SU-DHL-6 (cell line): ENCODE measurements around the gene HIVEP3.

Source experiments
- H2AFZ ChIP-seq: fragments of 200-600 bp; sonication (generic); 2 replicates; pipeline ENCODE4 v1.6.1; 2014; ENCODE audit warnings: low read depth, mild to moderate bottlenecking, moderate library complexity, mixed read lengths, antibody characterized with exemption, low read length; ENCODE audit not compliant: severe bottlenecking
- H3F3A ChIP-seq: fragments of 200-600 bp; shearing (Covaris generic); 2 replicates; pipeline ENCODE4 v1.6.0; 2016; ENCODE audit warnings: antibody characterized with exemption, mild to moderate bottlenecking; ENCODE audit not compliant: insufficient read depth
- H3K27ac ChIP-seq: fragments of 200-600 bp; sonication (generic); 2 replicates; pipeline ENCODE4 v1.5.1; 2016; ENCODE audit warnings: low read depth, mild to moderate bottlenecking, low read length, moderate library complexity, mixed read lengths
- H3K27me3 ChIP-seq: fragments of 200-600 bp; sonication (generic), shearing (Covaris generic); 2 replicates; pipeline ENCODE4 v1.6.0; 2014; ENCODE audit warnings: mild to moderate bottlenecking, low read length
- H3K36me3 ChIP-seq: fragments of 200-600 bp; sonication (generic); 2 replicates; pipeline ENCODE4 v1.6.1; 2014; ENCODE audit warnings: mild to moderate bottlenecking, low read length, mixed read lengths
- H3K4me2 ChIP-seq: fragments of 300-600, 200-600 bp; shearing (Covaris generic), sonication (generic); 2 replicates; pipeline ENCODE4 v1.6.0; 2014; ENCODE audit warnings: low read length, low read depth, mild to moderate bottlenecking; ENCODE audit not compliant: poor library complexity, severe bottlenecking
- H3K4me3 ChIP-seq: fragments of 200-600 bp; sonication (generic); 2 replicates; pipeline ENCODE4 v1.5.1; 2014; ENCODE audit warnings: antibody characterized with exemption, low read length, mild to moderate bottlenecking, mixed read lengths; ENCODE audit not compliant: insufficient read depth, poor library complexity, severe bottlenecking
- H3K79me2 ChIP-seq: fragments of 200-600 bp; sonication (generic); 2 replicates; pipeline ENCODE4 v1.6.1; 2014; ENCODE audit warnings: mild to moderate bottlenecking, low read length, moderate library complexity; ENCODE audit not compliant: insufficient read depth
- H3K9ac ChIP-seq: fragments of 200-600 bp; sonication (generic); 2 replicates; pipeline ENCODE4 v1.7.0; 2014; ENCODE audit warnings: mild to moderate bottlenecking, low read length
- H3K9me2 ChIP-seq: fragments of 200-600 bp; sonication (generic); replicated peaks from 2 replicates; pipeline ENCODE4 v1.6.1; 2014; ENCODE audit warnings: low read length; ENCODE audit not compliant: insufficient read depth
- H3K9me3 ChIP-seq: fragments of 200-600 bp; sonication (generic); 2 replicates; pipeline ENCODE4 v1.6.1; 2014; ENCODE audit warnings: low read length, mixed read lengths; ENCODE audit not compliant: insufficient read depth
- H4K20me1 ChIP-seq: fragments of 200-600 bp; sonication (generic); 2 replicates; pipeline ENCODE4 v1.6.1; 2014; ENCODE audit warnings: low read depth, mild to moderate bottlenecking, antibody characterized with exemption, low read length, moderate library complexity, mixed read lengths
- EZH2phosphoT487 ChIP-seq: fragments of 200-600 bp; sonication (generic), shearing (Covaris generic); conservative IDR thresholded peaks from 2 replicates; pipeline ENCODE4 v1.6.1; 2018; ENCODE audit warnings: mild to moderate bottlenecking, antibody characterized with exemption, low read length, moderate library complexity, mixed read lengths
- TF ChIP-seq, protein P1 (sequence below): fragments of 200-600 bp; sonication (generic); IDR thresholded peaks from one replicate; pipeline ENCODE4 v1.5.1; 2017; ENCODE audit warnings: antibody characterized with exemption, mild to moderate bottlenecking, low read length, moderate library complexity; ENCODE audit not compliant: insufficient read depth, poor library complexity, severe bottlenecking

The HIVEP3 gene

DNA sequence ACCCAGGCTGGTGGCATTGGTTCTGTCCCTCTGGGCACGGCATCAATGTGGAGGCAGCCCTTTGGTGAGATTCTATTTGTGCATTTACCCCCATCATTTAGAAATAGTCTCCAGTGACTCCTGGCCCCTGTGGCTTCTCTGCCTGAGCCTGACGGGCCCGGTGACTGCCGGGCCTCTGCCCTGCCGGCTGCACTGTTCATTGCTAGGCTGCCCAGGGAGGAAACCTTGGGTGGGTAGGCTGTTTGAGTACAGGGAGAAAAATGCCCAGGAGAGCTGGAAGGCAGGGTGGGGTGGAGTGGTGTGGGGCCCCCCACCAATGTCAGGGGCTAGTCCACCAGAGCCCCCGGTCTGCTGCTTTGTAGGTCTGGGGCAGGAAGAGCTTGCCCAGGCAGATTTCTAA is 410.9 kb downstream of the HIVEP3 start:
- Histone ChIP-seq H4K20me1 (no peaks in the 10 kb centered on the region), H3K36me3 (no peaks in the 10 kb centered on the region), H3K9me3 (no peaks in the 10 kb centered on the region), H3K4me3 (no peak overlapping the region), H3K79me2 (no peaks in the 10 kb centered on the region), H3K9me2 (no peaks in the 10 kb centered on the region), H3K9ac (no peak overlapping the region), H3F3A (no peaks in the 10 kb centered on the region), H3K27ac (no peak overlapping the region), H2AFZ (no peak overlapping the region), H3K27me3 (no peaks in the 10 kb centered on the region), H3K4me2 (no peak overlapping the region)
- TF ChIP-seq, protein P1, sequence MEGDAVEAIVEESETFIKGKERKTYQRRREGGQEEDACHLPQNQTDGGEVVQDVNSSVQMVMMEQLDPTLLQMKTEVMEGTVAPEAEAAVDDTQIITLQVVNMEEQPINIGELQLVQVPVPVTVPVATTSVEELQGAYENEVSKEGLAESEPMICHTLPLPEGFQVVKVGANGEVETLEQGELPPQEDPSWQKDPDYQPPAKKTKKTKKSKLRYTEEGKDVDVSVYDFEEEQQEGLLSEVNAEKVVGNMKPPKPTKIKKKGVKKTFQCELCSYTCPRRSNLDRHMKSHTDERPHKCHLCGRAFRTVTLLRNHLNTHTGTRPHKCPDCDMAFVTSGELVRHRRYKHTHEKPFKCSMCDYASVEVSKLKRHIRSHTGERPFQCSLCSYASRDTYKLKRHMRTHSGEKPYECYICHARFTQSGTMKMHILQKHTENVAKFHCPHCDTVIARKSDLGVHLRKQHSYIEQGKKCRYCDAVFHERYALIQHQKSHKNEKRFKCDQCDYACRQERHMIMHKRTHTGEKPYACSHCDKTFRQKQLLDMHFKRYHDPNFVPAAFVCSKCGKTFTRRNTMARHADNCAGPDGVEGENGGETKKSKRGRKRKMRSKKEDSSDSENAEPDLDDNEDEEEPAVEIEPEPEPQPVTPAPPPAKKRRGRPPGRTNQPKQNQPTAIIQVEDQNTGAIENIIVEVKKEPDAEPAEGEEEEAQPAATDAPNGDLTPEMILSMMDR: no peak
- TF ChIP-seq EZH2phosphoT487: no peak

DNA sequence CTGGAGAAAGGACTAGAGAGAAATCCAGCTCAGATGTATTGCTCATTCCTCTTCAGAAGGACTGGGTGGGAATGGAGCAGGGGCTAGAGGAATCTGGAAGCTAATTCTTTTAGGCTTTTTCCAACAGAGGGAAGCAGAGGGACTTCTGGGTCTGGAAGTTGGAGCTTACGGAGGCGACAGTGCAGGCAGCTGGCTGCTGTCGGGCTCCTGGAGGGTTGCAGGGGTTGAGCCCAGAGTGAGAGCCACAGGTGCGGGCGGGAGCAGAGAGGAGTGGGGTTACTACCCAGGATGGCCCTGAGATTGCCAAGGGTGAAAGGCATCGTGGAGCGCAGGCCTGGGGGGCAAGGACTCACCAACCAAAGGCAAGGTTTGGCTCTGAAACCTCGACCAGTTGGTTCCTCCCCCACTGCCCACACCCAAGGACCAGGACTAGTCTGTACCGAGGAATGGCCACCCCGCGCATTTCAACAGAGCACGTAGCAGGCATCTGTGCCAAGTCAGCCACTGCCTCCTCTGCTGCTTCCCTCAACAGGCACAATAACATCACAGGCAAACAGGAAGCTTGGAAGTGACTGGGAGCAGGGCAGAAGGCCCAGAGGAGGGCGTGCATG is 411.5 kb downstream of the HIVEP3 start:
- H3K79me2 ChIP-seq: no peaks in the 10 kb centered on the region
- H2AFZ ChIP-seq: no peak overlapping the region
- no peak overlapping the region for H3K27ac ChIP-seq
- H3K4me2 ChIP-seq: no peak overlapping the region
- H3F3A ChIP-seq: no peaks in the 10 kb centered on the region
- no peaks in the 10 kb centered on the region for H3K9me2 ChIP-seq
- H3K36me3 ChIP-seq: no peaks in the 10 kb centered on the region
- H4K20me1 ChIP-seq: no peaks in the 10 kb centered on the region
- H3K9ac ChIP-seq: no peak overlapping the region
- no peaks in the 10 kb centered on the region for H3K27me3 ChIP-seq
- no peaks in the 10 kb centered on the region for H3K9me3 ChIP-seq
- H3K4me3 ChIP-seq: no peak overlapping the region
- TF ChIP-seq, protein P1: no peak
- no peak for TF ChIP-seq EZH2phosphoT487

DNA sequence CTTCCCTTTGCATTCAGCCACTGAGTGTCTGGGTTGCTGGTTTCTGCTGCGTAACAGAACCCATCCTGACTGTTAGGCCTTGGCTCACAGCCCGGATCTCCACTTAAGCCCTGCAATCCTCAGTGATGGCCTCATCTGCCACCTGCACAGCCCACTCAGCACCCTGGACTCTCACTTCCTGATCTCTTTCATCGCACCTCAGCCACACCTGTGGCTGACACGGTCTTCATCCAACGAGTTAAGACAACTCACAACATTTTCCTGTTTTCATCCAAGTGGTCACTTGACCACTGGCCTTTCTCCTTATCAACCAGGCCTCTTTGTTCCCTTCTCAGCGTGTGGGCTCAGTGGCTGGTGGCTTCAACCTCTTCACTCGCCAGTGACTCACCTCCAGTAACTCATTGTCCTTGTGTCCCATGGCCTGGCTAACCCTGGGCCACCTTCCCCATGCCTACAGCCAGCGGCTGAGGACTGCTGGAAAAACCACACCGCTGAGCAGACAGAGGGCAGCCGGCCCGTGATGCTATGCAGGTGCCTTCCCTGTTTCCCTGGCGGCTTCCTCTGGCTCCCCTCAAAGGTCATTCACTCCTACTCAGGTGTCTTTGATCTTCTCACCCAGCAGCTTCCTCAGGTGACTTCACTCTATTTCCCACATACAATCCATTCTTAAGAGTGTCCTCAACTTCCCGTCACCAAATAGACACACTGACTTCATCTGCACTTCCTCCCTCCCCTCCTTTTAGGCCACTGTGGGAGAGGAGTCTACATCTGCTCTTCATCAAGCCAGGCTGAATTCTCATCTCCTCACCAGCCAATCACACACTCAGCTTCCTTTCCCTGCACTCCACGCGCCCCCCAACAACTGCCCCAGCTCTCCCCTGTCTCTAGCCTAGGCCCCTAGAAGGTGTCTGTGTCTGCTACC is 414.3 kb downstream of the HIVEP3 start:
- H3K4me3 ChIP-seq: no peak overlapping the region
- no peaks in the 10 kb centered on the region for H4K20me1 ChIP-seq
- H2AFZ ChIP-seq: no peak overlapping the region
- H3F3A ChIP-seq: no peaks in the 10 kb centered on the region
- H3K9ac ChIP-seq: no peak overlapping the region
- no peaks in the 10 kb centered on the region for H3K36me3 ChIP-seq
- no peaks in the 10 kb centered on the region for H3K79me2 ChIP-seq
- no peaks in the 10 kb centered on the region for H3K9me3 ChIP-seq
- H3K9me2 ChIP-seq: no peaks in the 10 kb centered on the region
- no peak for TF ChIP-seq EZH2phosphoT487
- TF ChIP-seq, protein P1: no peak
- no peaks in the 10 kb centered on the region for H3K27me3 ChIP-seq
- no peak overlapping the region for H3K4me2 ChIP-seq
- H3K27ac ChIP-seq: no peak overlapping the region
